CD14-positive monocyte (primary cell): ENCODE results near the gene CCDC141. TPM values are rescaled to one million over a fixed set of nuclear protein-coding genes. Genes with fewer than 3 reads are reported as not detected.
A peak's percentile ranks its signal among the peaks of the same experiment; 100 is the strongest.

Source experiments
- DNase-seq, 3 donors: peaks; one replicate each; pipeline ENCODE4 v3.0.0-alpha.2; 2011 to 2022
- H2AFZ ChIP-seq: 2 replicates; pipeline ENCODE4 v1.6.0; 2012; ENCODE audit warnings: mild to moderate bottlenecking, low read depth, low read length, inconsistent platforms; ENCODE audit not compliant: insufficient read depth, poor library complexity, severe bottlenecking
- H3K27ac ChIP-seq, 2 donors: 1 replicate in 1 of 2; 2 replicates in 1 of 2; pipeline ENCODE4 v1.5.1; 2012 to 2013; ENCODE audit warnings: low read length in 2 of 2, control low read depth in 1 of 2, inconsistent platforms in 1 of 2, low read depth in 1 of 2, mild to moderate bottlenecking in 1 of 2
- H3K27me3 ChIP-seq, 2 donors: one replicate each; pipeline versions ENCODE4 v1.6.0 to v1.6.1; 2011 to 2013; ENCODE audit warnings: low read length in 2 of 2; ENCODE audit not compliant: control insufficient read depth in 2 of 2, insufficient read depth in 2 of 2
- H3K36me3 ChIP-seq, 2 donors: replicated peaks in 1 of 2; 1 replicate in 1 of 2; 2 replicates in 1 of 2; pipeline versions ENCODE4 v1.5.1 to v1.6.1; 2012 to 2013; ENCODE audit warnings: low read length in 2 of 2, control low read depth in 1 of 2, inconsistent platforms in 1 of 2, mild to moderate bottlenecking in 1 of 2; ENCODE audit not compliant: insufficient read depth in 2 of 2, control insufficient read depth in 1 of 2
- H3K4me1 ChIP-seq, 2 donors: 1 replicate in 1 of 2; 2 replicates in 1 of 2; pipeline versions ENCODE4 v1.5.1 to v1.6.1; 2012 to 2013; ENCODE audit warnings: low read length in 2 of 2, control low read depth in 1 of 2, inconsistent platforms in 1 of 2, mild to moderate bottlenecking in 1 of 2, moderate library complexity in 1 of 2; ENCODE audit not compliant: insufficient read depth in 2 of 2, control insufficient read depth in 1 of 2
- H3K4me2 ChIP-seq: replicated peaks from 2 replicates; pipeline ENCODE3; 2012; ENCODE audit warnings: low read length, moderate library complexity, mild to moderate bottlenecking; ENCODE audit not compliant: poor library complexity, severe bottlenecking; ENCODE audit errors: extremely low read depth
- H3K4me3 ChIP-seq, 3 experiments: fragments of 200-600 bp in 1 of 3; sonication (generic) in 1 of 3; replicated peaks in 1 of 3; 1 replicate in 2 of 3; 2 replicates in 1 of 3; pipeline ENCODE4 v1.5.1; 2011 to 2013; ENCODE audit warnings: low read length in 3 of 3, mild to moderate bottlenecking in 3 of 3, control low read depth in 2 of 3, low read depth in 2 of 3, inconsistent platforms in 1 of 3, moderate library complexity in 1 of 3
- H3K79me2 ChIP-seq: 2 replicates; pipeline ENCODE4 v1.6.0; 2012; ENCODE audit warnings: mild to moderate bottlenecking, control low read depth, inconsistent platforms, low read length, moderate library complexity; ENCODE audit not compliant: insufficient read depth
- H3K9ac ChIP-seq: 2 replicates; pipeline ENCODE4 v1.6.0; 2017; ENCODE audit warnings: low read length, mild to moderate bottlenecking; ENCODE audit not compliant: insufficient read depth, poor library complexity, severe bottlenecking
- H3K9me3 ChIP-seq, 2 donors: replicated peaks in 1 of 2; 1 replicate in 1 of 2; 2 replicates in 1 of 2; pipeline versions ENCODE4 v1.5.1 to v1.6.1; 2012 to 2013; ENCODE audit warnings: low read length in 2 of 2, control low read depth in 1 of 2; ENCODE audit not compliant: control insufficient read depth in 1 of 2, insufficient read depth in 1 of 2
- H4K20me1 ChIP-seq: 2 replicates; pipeline ENCODE4 v1.6.0; 2012; ENCODE audit warnings: mild to moderate bottlenecking, low read length, control low read depth, moderate library complexity; ENCODE audit not compliant: insufficient read depth
- H3K27ac Mint-ChIP-seq, 7 donors: one replicate each; pipeline ENCODE4 v1.8.0; 2020; ENCODE audit warnings: mild to moderate bottlenecking in 7 of 7, mixed read lengths in 7 of 7, moderate library complexity in 6 of 7, inconsistent platforms in 2 of 7
- H3K27me3 Mint-ChIP-seq, 3 donors: one replicate each; pipeline ENCODE4 v1.8.0; 2021 to 2022; ENCODE audit warnings: low read depth in 3 of 3, mild to moderate bottlenecking in 3 of 3, mixed read lengths in 3 of 3, moderate library complexity in 3 of 3, inconsistent platforms in 1 of 3
- H3K36me3 Mint-ChIP-seq, 2 donors: one replicate each; pipeline ENCODE4 v1.8.0; 2020; ENCODE audit warnings: mixed read lengths in 2 of 2, inconsistent platforms in 1 of 2, mild to moderate bottlenecking in 1 of 2
- H3K4me1 Mint-ChIP-seq: one replicate; pipeline ENCODE4 v1.8.0; 2020; ENCODE audit warnings: mild to moderate bottlenecking, mixed read lengths
- H3K4me3 Mint-ChIP-seq, 2 donors: one replicate each; pipeline ENCODE4 v1.8.0; 2020; ENCODE audit warnings: mild to moderate bottlenecking in 2 of 2, mixed read lengths in 2 of 2, moderate library complexity in 1 of 2
- H3K9me3 Mint-ChIP-seq, 7 donors: one replicate each; pipeline ENCODE4 v1.8.0; 2020 to 2022; ENCODE audit warnings: mixed read lengths in 7 of 7, mild to moderate bottlenecking in 6 of 7, moderate library complexity in 6 of 7, inconsistent platforms in 2 of 7
- CTCF ChIP-seq: fragments of 200-600 bp; IDR thresholded peaks from one replicate; pipeline ENCODE4 v1.8.0; 2022; ENCODE audit warnings: antibody characterized with exemption, mild to moderate bottlenecking
- WGBS: methylation state at CpG from one replicate; pipeline ENCODE4 v1.1.5; 2013; ENCODE audit warnings: missing lambda C conversion rate; ENCODE audit not compliant: insufficient coverage; 5-methylcytosine and 5-hydroxymethylcytosine counted together
- intact Hi-C, 2 donors: fragments of 100-400 bp; cut with micrococcal nuclease; formaldehyde crosslinking; loops; one replicate each; pipeline versions ENCODE4 v1.15.0 to v1.15.1; 2023
- polyA plus RNA-seq, 3 donors: library from polyadenylated mRNA; depleted of rRNA in 1 of 3; unstranded in 2 of 3; stranded (reverse) in 1 of 3; fragments of 300-500 nt in 2 of 3; fragments of >200 nt in 1 of 3; fragmentation: Illumina TruSeq in 2 of 3; gene quantifications; 1 replicate in 2 of 3; 2 replicates in 1 of 3; pipeline ENCODE4 v1.2.3, GENCODE V29; 2012 to 2021

The CCDC141 gene
- polyA plus RNA-seq, 3 donors = not detected

DNA sequence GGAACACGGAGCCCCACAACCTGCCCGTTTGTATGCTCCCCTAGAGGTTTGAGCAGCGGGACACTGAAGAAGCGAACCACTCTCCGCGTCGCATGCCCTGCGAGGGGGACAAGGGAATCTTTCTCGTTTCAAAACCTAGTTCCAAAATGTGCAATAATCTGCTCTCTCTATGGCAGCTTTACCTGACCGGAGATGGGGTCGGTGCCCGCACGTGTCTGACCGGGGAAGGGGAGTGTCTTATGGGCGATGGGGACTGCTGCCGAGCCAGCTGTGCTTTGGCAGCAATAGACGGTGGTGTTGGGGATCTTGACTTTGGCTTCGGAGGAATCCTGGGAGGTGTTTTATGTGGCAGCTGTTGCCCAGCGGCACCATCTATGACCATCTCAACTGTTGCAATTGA lies 250.6 kb downstream of the CCDC141 start:
- H3K4me1 Mint-ChIP-seq = no peaks in the 10 kb centered on the region
- no peaks in the 10 kb centered on the region for H3K36me3 Mint-ChIP-seq
- no peak overlapping the region for H3K4me2 ChIP-seq
- peak overlapping the region in 1 of 7 donors; percentile 3 for H3K27ac Mint-ChIP-seq
- intact Hi-C loops = no loop called here
- no peaks in the 10 kb centered on the region for H3K79me2 ChIP-seq
- 91% methylated on average over 19 of the region's 19 CpGs for WGBS
- no peaks in the 10 kb centered on the region for H3K4me1 ChIP-seq
- no peak for DNase-seq
- no peak for TF ChIP-seq CTCF
- H3K9me3 Mint-ChIP-seq = no peaks in the 10 kb centered on the region
- no peak overlapping the region for H3K4me3 ChIP-seq
- H3K36me3 ChIP-seq = no peaks in the 10 kb centered on the region
- H3K4me3 Mint-ChIP-seq = no peak overlapping the region
- H2AFZ ChIP-seq = no peak overlapping the region
- peaks cover 0 to 2% (median 0%) of the 10 kb centered on the region in 3 donors for H3K27me3 Mint-ChIP-seq
- H4K20me1 ChIP-seq = no peaks in the 10 kb centered on the region
- no peaks in the 10 kb centered on the region for H3K9me3 ChIP-seq
- no peak overlapping the region for H3K9ac ChIP-seq
- no peaks in the 10 kb centered on the region for H3K27me3 ChIP-seq
- H3K27ac ChIP-seq = no peak overlapping the region

- no peaks in the 10 kb centered on the region for H3K9me3 ChIP-seq
- intact Hi-C loops = no loop called here
- no peaks in the 10 kb centered on the region for H3K27me3 ChIP-seq
- H3K4me1 ChIP-seq = no peaks in the 10 kb centered on the region
- no peaks in the 10 kb centered on the region for H3K36me3 Mint-ChIP-seq
- peak; percentile 54 for TF ChIP-seq CTCF
- no peak overlapping the region for H3K27ac Mint-ChIP-seq
- no CpG with 5 or more reads among the region's 2 CpGs for WGBS
- no peak overlapping the region for H3K27ac ChIP-seq
- H3K79me2 ChIP-seq = no peaks in the 10 kb centered on the region
- H2AFZ ChIP-seq = no peak overlapping the region
- no peaks in the 10 kb centered on the region for H3K4me1 Mint-ChIP-seq
- H3K27me3 Mint-ChIP-seq = peaks cover 0 to 2% (median 0%) of the 10 kb centered on the region in 3 donors
- H3K9me3 Mint-ChIP-seq = no peaks in the 10 kb centered on the region
- no peak overlapping the region for H3K4me3 ChIP-seq
- H3K4me3 Mint-ChIP-seq = no peak overlapping the region
- H3K9ac ChIP-seq = no peak overlapping the region
- peak in 1 of 3 donors; percentile 1 for DNase-seq
- no peaks in the 10 kb centered on the region for H3K36me3 ChIP-seq
- H4K20me1 ChIP-seq = no peaks in the 10 kb centered on the region
- H3K4me2 ChIP-seq = no peak overlapping the region
Measured at GRCh38 chr2:178796079-178796677, 253.8 kb downstream of the CCDC141 start.
